HG02642 (cell line): ENCODE data around the gene TIAM2.

Experiments used
- ATAC-seq: cut with Tn5 transposase; IDR thresholded peaks from one replicate; pipeline ENCODE4 v1.9.1; 2021; ENCODE audit warnings: mild to moderate bottlenecking; ENCODE audit not compliant: unreplicated experiment, poor library complexity

Gene TIAM2

DNA sequence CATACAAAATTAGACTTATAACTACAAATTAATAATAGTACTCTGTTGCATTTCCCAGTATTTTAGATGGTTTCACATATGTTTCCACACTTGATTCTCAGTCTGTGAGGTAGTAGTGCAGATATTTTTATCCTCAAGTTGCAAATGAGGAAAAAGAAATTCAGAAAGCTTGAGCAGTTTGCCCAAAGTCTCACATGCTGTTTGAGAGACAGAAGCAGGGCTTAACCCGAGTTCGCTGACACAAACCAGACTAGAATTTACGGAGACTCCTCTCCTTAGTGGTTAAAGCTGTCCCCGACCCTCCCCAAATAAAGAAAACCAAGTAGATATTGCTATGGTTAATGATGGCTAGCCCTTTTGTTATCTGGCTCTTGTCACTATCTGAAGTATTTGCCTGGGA lies 126.2 kb downstream of the TIAM2 start:
- ATAC-seq, result no peak

DNA sequence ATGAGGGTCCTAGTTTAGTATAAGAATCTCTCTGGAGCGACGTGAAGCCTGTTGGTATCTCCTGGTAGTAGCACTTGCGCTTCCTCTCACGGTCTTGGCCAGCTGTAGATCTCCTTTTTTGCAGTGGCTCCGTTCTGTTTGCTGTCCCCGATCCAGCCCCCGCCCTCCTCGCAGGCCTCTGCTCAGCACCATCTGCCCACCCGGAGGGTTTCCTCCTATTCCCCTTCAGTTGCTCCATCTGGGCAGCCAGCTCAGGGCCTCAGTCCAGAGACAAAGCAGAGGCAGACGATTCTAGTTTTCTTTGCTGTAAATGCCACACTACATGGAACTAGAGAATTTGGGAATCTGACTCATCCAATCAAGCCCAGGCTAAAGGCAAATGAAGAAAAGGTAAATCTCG lies 126.6 kb downstream of the TIAM2 start:
- ATAC-seq, result no peak

DNA sequence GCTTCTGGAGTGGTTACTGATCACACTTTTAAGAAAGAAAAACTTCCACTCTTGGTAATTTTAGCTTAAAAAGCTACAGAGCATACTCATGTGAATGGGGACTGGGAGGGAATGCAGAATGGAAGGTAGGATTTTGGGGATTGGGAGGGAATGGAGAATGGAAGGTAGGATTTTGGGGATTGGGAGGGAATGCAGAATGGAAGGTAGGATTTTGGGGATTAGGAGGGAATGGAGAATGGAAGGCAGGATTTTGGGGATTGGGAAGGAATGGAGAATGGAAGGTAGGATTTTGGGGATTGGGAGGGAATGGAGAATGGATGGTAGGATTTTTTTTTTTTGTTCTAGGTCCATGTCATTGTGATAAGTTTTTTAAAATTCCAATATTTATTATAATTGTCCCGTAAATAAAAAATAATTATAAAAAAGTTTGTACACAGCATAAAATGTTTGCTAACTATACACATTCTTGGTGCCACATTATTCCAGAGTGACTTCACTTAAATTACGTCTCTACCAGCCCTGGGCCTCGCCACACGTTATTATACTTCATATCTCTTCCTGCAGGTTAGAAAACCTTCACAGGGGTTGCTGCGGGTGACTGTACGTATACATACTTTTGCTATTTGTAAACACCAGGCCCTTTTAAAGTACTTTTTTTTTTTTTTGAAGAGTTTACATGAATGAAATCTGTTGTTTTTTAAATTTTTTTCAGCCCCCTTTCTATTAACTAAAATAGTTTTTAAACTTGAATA lies 127.3 kb downstream of the TIAM2 start:
- ATAC-seq, result no peak

DNA sequence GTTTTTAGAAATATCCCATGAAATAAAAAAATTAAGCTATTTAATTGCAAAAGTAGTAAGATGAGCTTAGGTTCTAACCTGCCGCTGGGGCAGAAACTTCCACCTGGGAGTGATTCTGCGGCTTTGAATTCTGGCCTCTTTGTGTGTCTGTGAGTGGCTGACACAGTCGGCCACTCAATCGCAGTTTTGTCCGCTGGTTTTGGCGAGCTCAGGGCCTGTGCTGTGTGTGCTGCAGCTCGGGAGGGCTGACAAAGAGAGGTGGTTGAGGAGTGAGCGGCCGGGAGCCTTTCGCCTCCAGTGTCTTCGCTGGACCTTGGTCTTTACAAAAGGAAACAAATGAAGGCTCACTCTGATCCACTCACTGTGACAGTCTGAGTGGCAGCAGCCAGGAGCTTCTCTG lies 128.4 kb downstream of the TIAM2 start:
- no peak for ATAC-seq

DNA sequence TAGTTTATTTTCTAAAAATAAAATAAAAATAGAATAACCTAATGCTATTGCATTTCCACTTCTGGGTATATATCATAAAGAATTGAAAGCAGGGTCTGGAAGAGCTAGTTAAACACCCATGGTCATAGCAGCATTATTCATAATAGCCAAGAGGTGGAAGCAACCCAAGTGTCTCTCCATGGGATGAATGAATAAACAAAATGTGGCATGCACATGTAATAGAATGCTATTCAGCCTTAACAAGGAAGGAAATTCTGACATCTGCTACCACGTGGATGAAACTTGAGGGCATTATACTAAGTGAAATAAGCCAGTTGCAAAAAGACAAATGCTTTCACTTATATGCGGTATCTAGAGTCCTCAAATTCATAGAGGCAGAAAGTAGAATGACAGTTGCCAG lies 130.8 kb downstream of the TIAM2 start:
- no peak for ATAC-seq

DNA sequence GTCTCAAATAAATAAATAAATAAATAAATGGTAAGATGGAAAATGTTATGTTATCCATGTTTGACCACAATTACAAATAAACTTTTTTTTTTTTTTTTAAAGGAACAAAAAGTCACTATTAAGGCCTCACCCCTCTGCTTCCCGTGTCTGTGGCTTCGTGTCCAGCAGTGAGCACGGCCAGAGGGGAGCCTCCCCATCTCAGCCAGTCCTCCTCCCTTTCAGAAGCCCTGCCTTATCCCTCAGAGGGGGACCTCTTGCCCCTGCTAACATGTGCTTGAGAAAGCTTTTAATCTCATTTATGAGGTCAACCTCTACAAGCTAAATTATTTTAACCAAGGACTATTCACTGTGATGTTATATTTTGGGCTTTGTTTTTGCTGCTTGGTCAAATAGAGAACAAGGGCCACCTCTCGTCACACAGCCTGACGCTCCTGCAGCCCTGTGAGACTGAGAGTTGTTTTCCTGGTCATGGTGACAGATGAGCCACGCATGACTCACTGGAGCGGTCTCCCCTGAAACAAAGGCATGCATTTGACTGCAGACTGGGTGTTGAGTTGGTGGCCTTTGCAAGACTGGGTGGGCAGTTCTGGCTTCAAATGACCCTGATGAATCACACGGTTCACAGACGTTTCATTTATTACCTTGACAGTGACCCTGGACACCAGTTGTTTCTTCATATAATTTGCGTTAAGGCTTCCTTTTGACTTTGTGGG lies 131.8 kb downstream of the TIAM2 start:
- no peak for ATAC-seq

DNA sequence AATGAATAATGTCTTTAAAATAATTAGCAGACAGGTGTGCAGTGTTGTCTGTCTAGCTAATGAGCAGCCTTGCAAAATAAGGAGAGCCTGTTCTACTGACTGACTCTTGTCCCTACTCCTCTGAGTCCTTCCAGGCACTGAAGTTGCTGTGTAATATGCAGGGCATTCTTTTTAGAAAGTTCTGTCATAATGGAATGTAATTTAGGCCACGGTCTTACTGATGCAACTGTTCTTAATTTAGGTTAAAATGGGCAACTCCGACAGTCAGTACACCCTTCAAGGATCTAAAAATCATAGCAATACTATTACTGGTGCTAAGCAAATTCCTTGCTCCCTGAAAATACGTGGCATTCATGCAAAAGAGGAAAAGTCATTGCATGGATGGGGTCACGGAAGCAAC lies 133.9 kb downstream of the TIAM2 start:
- ATAC-seq, result no peak

DNA sequence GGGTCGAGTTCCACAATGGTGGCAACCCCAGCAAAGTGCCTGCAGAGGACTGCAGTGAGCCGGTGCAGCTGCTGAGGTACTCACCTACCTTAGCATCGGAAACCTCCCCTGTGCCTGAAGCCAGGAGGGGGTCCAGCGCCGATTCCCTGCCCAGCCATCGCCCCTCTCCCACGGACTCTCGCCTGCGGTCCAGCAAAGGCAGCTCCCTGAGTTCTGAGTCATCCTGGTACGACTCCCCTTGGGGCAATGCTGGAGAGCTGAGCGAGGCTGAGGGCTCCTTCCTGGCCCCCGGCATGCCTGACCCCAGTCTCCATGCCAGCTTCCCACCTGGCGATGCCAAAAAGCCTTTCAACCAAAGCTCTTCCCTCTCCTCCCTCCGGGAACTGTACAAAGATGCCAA lies 134.6 kb downstream of the TIAM2 start:
- ATAC-seq, result no peak

DNA sequence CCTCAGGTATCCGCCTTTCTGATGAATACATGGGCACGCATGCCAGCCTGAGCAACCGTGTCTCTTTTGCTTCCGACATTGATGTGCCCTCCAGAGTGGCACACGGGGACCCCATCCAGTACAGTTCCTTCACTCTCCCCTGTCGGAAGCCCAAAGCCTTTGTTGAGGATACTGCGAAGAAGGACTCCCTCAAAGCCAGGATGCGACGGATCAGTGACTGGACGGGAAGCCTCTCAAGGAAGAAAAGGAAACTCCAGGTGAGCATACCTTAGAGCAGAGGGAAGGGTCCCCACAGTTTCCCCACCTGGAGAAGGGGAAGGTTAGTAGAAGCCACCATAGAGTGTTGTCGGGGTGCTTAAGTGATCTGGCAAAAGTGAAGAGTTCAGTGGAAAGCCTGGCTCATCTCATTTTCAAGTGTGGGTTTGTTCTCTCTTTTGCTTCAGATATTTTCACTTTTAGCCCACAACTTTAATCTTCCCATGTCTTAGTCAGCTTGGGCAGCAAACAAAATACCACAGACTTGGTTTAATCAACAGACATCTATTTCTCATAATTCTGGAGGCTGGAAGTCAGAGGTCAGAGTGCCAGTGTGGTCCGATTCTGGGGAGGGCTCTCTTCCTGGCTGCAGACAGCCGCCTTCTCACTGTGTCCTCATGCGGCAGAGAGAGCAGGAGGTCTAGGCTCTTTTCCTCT lies 135.2 kb downstream of the TIAM2 start:
- no peak for ATAC-seq

DNA sequence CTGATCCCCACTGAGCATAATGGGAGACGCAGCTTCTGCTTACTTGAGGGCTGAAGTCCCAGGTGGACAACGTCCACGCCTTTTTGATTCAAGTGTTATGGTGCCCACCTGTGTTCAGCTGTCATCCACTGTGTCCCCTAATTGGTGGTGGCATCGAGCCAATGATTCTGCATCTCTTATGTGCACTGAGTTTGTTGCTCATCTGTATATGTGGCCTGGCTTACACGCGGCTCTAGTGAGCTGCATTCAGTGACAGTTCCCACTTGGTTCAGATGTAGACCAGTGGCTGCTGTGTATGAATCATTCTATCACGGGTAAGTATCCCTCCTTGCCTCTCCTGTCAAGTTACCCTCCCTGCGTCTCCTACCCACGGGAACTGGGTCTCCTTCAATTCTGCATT lies 137.5 kb downstream of the TIAM2 start:
- no peak for ATAC-seq

DNA sequence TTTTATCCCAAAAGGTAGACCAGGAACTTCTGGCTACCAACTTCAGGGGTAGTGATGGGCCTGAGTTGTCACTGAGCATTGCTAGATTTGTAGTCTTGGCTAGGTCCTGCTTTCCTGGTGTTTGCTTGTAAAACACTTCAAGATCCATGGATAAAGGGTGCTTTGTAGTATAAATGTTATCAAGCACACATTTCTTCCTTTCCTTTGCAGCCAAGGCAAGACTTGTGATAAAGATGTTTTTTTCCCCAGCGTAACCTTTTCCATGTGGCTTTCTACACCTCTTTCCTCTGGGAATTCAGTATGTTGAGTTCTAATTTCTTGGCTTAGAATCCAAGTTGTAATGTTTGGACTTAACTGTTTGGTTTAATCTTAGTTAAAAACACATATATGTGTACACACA lies 145.9 kb downstream of the TIAM2 start:
- no peak for ATAC-seq

DNA sequence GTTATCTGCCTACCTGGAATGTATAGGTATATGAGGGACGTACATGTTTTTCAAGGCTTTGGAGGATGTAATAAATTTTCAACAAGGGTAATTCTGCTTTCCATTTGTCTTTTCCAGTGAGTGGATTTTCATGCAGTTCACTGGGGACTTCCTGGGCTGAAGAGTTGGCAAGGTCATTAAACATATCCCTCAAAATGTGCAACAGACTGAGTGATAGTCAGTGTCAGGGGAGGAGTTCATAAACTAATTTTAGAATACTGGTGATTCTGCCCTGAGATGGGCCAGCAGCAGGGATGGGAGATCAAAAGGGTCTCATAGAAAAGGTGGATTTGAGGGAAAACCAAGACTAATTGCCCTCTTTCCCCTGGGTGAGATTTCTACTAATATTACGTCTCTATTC lies 146.4 kb downstream of the TIAM2 start:
- ATAC-seq, result no peak

DNA sequence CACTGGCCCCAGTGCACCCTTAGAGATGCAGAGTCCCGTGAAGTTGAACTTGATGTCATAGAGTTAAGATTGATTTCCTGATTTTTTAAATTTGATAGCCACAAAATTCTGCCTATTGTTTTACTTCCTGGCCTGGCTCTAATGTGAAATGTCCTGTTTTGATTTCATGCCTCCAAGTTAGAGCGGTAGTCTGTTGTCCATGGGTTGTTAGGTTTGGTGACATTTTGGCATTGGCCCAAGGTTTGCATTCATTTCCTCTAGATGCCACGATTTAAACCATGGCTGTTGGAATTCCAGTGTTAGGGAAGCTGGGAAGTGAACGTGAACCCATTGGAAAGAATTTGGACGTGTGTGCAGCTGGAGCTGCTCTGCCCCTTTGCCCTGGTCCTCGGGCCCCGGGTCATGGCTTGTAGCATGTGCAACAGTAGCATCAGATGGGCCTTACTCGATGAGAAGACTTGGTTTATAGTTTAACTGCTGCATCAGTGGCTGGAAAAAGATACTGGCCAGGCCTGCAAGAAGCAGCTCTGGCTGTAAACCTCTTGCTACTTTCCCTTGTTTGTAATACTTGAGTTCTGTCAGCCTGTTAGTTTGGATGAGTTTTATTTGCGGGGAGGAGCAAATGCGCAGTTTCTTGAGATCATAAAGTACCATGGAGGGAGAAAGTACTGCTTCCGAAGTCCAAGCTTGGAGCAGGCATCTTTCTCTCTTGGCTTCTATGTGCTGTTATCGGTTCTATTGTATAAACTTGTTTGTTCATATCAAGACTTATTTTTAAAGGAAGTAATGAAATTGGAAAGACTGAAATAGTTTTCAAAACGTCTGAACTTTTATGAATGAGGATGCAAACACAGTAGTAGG lies 147.3 kb downstream of the TIAM2 start:
- ATAC-seq, result no peak

DNA sequence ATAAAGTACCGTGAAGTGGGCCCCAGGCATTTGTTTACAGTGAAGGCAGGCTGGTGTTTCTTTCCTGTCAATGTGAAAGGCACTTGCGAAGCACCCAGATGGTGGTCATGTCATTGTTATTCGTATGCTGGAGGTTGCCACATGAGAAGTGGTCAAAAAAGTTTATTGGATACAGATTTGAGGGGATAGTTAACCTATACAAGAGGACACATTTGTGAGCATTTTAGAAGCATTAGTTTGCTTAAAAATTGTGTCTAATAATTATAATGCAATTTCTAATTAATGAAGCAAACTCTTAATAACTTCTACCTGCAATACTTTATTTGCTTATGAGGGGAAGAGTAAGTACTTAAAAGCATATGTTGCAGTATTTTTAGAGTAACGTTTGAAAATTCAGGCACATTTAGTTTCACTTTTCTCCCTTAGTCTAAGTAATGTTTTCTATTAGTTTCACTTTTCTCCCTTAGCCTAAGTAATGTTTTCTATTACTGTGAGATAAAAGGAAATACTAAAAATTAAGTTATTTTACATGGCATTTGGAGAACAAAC lies 148.0 kb downstream of the TIAM2 start:
- peak; percentile 58 for ATAC-seq

DNA sequence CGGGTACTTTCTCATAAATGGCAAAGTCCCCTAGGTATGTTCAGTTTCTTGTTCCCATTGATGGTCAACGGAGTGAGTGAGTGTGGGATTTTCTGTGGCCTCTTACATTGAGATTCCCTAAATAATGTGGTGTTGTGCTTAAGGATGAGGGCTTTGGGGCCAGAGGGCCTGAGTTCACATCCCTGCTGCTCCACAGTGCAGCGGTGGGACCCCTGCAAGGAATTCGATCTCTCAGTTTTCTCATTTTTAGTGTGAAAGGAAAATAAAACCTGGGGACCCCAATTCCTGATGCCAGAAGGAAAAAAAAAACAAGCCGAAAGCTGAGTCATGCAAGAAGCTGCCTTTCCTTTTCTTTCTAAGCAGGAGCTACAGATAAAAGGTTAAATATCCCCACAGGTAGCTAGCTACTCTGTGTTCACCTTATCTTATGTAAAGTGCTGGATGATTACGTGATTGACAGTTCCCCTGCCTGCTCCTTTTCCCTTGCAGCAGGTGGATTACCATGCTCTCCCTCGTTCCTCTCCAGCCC lies 148.5 kb downstream of the TIAM2 start:
- ATAC-seq, result no peak

DNA sequence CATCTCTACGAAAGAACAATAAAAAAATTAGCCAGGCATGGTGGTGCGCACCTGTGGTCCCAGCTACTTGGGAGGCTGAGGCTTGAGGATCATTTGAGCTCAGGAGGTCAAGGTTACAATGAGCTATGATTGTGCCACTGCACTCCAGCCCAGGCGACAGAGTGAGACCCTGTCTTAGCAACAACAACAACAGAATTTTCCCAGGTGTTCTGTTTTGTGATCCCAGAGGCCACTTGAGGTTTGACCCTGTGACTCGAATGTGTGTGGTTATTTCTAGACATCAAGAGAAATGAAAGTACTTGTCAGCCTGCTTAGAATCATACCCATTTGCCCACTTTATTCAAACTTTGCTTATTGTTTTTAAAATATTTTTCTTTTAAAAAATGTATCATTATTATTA lies 151.1 kb downstream of the TIAM2 start:
- no peak for ATAC-seq

DNA sequence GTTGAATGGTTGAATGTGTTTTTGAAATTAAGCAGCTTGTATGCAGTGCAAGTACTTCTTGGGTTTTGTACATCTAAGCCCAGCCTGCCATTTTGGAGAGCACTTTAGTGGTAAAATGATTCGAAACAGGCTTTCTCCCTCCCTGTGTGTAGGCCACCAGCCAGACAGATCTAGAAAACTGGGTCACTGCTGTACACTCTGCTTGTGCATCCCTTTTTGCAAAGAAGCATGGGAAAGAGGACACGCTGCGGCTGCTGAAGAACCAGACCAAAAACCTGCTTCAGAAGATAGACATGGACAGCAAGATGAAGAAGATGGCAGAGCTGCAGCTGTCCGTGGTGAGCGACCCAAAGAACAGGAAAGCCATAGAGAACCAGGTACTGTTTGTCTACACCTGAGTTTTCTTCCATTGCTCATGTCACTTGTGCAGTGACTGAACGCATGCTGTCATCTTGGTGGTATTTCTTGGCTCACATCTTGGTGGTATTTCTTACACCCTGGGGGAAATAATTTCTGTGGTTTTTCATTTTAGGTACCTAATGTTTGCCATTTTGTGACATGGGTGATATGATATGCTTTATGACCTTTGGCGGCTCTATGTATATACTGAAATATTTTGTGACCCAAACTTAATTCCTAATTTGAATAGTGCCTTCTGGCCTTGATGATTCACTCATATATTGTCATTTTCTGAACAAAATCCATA lies 153.0 kb downstream of the TIAM2 start:
- ATAC-seq, result no peak

DNA sequence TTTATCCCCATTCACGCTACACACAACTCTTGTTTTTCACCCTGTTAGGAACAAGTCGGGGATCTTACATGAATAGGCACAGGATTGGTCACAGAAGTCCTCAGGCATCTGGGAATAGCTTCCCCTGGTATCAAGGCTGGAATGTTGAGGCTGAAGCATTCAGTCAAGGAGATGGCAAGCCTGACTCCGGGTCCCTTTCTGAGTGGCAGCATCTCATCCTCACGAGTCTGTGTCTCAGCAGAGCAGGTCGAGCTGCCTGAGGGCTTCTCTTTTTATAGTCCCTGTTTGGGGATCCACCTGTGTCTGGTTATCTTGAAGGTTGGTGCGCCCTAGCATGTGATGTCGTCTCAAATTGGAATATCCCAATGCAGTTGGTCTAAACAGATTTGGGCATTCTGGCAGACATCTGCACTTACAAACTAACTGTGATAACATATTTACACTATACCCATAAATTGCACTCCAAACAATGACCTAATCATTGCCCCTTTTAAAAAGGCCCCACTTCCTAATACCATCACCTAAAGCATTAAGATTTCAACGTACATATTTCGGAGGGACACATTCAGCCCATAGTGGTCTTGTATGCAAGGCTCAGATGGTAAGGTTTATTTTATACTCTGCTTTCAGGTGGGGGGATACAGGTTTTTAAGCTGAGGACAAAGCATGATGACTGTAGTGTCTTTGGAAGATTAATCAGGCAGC lies 156.0 kb downstream of the TIAM2 start:
- ATAC-seq, result no peak
